HPDE6-E6E7 (cell line): Measurements from ENCODE around the gene CATSPER3.
A peak's percentile ranks its signal among the peaks of the same experiment; 100 is the strongest.

Experiments
- DNase-seq: peaks from one replicate; pipeline ENCODE4 v3.0.0; 2011; ENCODE audit warnings: missing footprints; ENCODE audit errors: extremely low spot score

Gene CATSPER3

DNA sequence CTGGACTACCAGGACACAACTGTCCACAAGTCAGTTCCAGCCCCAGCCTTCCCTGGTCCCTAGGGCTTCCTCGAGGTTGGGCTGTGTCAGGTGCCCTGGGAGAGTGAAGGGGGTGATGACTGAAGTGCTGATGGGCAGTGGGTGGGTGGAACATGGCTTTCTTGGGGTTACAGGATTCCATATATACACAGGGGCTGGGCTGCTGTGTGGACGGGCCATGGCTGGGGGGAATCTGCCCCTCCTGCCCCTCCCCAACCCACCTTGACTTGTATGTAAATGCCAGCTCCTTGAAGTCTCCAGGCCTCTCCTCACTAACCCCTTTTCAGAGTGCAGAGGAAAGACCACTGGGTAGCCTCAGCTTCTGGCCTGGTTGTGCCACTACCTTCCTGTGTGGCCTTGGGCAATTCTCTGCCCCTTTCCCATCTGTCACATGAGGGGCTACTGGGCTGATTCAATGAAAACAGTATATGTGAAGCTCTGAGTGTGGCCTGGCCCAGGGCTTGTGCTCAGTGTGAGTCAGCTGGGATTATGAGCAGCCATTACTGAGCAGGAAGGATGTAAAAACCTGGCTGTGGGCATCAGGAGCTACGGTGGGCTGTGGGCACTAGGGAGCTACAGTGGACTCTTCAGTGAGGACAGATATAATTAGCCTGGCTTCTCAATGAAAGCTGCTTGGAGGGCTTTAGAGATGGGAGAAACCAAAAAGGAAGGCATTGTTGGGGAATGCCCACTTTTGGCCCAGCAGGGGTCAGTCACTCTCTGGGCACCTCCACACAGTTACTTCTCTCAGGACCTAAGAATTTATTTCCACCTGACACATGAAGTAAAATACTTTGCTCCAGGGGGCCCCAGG, 43.0 kb downstream of the CATSPER3 start:
- no peak for DNase-seq

DNA sequence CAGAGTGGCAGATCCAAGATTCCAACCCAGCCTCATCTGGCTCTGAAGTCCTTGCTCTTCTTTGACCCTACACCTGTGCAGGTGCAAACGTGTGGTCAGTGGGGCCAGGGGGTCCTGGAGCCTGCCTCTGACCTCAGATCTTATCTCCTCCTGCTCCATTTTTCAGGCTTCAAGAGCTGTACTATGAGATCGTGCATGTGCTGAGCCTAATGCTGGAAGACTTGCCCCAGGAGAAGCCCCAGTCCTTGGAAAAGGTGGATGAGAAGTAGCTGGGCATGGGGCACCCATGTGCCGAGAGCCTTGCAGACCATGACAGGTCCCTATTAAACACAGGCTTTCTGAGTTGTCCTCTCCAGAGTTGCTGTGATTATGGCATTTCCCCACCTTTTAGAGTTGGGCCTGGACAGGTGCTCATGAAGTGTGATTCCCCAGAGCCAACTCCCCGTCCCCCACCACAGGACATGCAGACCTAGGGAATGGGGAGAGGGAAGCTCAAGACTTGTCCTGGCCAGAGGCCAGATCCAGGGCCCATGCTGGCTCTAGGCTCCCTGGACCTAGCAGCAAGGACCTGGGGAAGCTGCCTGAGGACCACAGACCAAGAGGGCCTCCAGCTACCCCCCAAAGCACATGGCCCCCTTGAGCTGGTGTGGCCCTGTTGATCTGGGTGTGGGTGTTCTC, 43.8 kb downstream of the CATSPER3 start:
- DNase-seq = no peak

DNA sequence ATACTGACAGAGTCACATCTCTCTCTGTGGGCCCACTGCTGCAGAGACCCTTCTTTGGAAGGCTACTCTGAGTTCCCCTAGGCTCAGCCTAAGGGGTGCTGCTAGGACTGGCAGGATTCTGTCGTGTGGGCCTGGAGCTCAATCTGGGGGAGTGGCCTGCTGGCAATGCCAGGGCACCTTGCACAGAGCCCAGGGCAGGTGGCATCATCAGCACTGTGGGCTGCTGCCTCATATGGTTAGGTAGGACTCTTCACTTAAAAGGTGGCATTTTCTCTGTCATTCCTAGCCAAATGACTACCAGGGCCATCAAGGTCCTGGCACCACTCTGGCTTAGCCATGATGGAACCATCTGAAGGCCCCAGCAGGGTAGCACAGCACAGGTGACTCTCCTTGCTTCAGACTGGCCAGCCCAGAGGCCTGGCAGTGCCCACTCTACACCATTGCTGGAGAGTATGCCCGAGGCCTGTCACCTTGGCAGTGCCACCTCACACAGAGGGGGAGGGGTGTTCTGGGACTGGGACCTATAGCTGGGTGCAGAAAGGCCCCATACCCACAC, 44.4 kb downstream of the CATSPER3 start:
- DNase-seq = no peak

DNA sequence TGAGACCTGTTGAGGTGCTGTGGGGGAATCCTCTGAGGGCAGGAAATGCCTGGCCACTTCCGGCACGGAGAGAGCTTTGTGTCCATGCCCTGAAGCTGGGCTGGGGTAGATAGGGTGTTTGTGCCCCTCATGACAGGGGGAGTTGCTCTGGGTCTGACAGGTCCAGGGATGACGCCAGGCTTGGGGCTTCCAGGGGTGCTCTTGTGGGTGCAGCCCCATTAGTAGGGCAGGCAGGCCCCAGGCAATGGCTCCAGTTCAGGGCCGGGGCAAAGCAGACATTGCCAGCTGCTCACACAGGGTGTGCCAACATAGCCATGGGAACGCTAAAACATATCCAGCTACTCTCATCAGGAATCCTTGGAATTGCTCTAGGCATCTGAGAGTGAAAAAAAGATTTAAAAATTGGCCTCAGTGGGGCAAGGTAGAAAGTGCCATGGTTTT, 45.3 kb downstream of the CATSPER3 start:
- no peak for DNase-seq

DNA sequence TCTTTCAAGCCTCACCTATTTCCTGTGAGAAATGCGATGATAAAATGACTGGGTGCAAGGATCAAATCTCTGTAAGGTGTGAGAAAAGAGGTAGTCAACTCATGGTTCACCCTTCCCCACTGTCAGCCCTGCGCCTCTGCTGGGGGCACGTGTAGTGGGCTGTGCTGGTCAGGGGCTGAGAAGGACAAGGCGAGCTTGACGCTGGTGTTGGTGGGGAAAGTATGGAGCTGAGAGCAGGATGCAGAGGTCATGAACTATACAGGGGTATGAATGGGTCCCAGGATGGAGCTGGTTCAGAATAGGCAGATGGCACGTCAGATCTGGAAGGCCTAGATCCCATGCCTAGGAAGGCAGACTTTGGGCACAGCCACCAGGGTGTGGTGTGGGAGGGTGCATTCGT, 45.7 kb downstream of the CATSPER3 start:
- no peak for DNase-seq

DNA sequence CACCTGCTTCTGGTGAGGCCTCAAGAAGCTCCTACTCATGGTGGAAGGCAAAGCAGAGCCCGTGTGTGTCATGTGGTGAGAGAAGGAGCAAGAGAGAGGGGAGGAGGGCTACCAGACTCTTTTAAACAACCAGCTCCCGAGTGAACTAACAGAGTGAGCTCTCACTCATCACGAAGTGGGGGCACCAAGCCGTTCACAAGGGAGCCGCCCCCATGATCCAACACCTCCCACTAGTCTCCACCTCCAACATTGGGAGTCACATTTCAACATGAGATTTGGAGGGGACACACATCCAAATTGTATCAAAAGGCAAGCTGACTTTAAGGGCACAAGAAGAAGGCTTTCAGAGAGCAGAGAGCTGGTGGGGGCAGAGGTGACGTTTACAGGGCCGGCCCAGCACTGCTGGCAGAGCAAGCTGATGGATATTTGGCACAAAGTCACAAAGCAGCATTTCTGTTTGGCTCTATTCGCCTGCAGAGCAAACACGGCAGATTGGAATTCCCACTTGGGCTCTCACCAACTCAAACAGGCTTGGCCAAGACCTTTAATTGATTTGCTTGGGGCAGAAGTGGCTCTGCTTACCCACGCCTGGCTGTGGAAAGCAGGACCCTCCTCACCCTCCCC, 46.4 kb downstream of the CATSPER3 start:
- no peak for DNase-seq

DNA sequence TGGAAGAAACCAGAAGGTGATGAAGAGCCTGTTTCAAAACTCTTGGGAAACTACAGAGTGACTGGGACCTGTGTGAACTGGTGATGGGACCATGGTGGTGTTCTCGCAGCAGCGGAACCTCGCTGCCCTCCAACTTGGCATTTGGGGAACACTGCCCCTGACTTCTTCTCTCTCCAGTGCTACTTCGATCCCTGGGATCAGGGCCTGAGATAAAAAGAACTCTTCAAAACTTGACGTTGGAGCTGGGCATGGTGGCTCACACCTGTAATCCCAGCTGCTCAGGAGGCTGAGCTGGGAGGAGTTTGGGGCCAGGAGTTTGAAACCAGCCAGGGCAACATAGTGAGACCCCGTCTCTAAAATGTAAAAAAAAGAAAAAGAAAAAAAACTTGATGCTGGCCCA, 48.2 kb downstream of the CATSPER3 start:
- no peak for DNase-seq

DNA sequence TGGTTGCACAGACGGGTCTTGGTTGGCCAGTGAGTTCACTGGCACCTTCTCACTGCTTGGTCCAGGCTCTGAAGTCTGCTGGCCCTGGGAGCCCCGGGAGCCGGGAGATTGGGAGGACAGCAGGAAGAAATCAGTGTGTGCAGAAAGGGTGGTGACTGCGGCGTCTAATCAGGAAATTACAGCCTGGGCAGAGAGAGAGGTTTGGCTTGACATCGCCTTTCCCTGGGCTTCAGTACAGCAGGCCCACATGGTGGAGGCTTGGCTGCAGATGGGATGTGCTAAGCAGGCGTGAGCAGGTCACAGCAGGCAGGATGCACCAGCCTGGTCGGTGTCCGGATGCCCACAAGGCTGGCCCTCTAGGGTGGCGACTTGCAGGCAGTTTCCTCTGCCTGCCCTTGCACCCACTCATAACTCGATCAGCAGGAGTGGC, 49.2 kb downstream of the CATSPER3 start:
- DNase-seq = no peak

DNA sequence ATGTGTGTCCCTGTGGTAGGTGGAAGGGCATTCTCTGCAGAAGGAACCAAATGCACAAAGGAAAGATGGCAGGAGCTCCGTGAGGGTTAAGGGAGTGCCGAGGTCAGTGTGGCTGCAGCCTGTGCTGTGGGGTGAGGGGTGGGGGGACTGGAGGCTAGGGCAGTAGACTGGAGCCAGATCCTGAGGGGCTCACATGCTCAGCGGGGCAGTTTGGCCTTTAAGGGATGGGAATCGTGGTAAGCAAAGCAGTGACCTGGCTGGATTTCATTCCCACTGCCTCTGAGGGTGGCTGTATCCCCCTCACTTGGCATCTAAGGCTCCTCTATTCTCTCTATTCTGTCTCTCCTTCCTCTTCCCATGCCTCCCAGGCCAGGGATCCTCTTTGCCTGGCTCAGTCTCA, 50.8 kb downstream of the CATSPER3 start:
- DNase-seq = no peak

DNA sequence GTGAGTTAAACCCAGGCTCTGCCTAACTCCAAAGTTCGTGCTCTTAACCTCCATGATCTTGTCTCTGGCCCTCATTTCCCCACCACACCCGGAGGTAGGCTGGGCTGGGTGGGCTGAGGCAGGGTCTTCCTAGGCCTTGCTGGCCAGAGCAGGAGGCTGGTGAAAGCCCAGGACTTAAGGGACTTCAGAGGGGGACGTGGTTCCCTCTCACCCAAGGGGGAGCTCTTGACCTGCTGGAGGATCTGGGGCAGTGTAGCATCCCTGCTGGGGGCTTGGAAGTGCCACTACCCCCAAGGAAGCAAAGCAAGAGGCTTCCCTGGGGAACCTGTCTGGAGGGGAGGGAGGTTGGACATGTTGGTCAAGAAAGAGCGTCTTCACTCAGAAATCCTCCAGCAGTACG, 51.6 kb downstream of the CATSPER3 start:
- no peak for DNase-seq

DNA sequence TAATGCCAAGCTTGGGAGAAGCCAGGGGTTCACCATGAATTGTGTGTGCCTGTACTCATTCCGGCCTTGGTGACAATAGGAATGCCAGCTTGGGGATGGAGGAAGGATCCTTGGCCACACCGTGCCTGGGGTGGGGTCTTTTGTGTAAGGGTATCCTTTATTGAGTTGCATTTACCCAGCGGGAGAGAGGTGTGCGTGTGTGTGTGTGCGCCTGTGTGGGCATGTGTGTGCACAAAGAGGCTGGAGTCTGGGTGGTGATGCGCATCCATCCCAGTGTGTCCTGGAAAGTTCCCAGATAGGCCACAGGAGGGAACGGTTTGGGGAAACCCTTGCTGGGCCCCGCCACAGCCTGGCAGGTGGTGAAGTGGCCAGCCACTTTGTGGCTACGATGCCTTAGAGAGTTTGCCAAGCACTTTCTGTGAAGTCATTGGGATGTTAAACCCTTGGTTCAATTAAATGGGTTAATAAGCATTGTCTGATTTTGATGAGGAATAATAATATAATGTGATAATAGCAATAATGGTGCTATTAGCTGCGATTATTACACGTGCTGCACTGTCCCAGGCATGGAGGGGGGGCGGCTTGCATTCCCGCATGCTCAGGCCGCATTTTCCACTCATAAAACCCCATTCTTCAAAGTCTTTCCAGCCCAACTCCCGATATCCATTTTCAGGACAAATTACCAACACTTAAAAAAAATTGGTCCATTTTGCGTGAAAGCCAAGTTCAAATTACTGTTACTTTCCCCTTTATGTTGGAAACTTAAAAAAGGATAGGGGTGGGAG, 52.6 kb downstream of the CATSPER3 start:
- no peak for DNase-seq

DNA sequence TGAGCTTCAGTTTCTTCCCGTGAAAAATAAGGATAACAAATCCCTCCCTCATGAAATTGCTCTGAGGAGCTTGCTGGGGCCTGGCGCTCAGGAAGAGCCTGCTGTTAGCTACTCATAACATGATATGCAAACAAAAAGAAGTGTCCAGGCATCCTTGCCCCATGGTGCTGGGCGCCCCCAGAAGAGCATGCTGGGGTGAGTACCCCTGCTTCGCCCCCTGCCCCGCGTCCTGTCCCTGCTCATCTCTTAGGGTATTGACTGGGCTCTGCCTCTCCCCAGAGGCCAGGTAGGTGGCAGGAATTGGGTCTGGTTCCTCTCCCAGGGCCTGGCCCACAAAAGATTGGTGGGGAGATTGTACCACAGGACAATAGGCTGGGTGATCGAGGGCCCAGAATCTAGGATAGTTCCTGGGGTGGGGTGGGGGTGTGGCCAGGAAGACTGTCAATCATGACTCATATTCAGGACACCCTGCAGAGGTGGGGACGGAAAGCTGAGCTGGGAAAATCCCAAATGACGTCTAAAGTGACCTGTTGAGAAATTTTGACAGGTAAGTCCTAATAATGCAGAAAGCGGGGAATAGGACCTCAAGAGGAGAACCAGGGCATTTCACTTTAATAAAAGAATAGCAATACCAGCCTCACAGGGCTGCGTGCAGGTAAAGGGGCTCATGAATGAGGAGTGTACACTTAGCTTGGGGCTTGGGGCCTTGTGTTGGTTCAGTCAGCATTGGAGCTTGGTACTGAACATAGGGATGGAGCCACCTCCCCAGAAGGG, 57.4 kb downstream of the CATSPER3 start:
- DNase-seq = peak; percentile 95

DNA sequence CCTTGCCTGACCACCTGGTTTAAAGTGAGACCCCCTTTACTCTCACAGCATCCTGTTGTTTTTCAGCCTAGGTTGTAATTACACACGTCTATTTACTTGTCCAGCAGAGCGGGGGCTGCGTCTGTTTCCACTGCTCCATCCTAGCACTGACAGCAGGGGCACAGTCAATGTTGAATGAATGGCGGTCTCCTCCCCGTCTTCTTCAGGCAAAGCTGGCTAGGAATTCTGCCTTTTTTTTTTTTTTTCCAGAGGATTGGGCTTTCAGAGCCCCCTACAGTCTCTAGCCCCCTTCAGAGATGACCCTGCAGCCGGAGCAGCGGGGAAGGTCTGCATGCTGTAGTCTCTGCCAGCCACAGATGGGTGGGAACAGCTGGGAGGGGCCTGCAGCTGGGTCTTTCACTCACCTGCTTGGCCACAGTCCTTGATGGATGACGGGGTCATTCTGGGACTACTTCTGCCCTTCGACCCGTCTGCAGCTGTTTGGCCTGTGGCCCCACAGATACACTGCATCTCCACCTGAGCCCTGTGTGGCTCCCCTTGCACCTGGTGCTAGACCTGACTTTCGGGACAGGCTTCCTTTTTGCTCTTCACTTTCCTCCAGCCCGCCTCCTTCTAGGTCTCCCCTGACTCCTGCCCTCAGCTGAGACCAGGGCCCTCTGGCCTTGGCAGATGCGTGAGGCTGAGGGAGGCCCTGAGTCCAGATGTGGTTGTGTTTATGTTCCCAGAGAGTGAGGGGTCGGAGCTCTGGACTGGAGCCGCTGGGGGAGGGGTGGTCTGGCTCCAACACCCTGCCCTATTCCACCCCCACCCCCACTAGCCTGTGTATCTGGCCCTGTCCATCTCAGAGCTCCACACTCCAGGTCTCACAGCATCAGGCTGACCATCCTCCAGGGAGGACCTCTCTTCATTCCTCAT, 58.3 kb downstream of the CATSPER3 start:
- DNase-seq = no peak

DNA sequence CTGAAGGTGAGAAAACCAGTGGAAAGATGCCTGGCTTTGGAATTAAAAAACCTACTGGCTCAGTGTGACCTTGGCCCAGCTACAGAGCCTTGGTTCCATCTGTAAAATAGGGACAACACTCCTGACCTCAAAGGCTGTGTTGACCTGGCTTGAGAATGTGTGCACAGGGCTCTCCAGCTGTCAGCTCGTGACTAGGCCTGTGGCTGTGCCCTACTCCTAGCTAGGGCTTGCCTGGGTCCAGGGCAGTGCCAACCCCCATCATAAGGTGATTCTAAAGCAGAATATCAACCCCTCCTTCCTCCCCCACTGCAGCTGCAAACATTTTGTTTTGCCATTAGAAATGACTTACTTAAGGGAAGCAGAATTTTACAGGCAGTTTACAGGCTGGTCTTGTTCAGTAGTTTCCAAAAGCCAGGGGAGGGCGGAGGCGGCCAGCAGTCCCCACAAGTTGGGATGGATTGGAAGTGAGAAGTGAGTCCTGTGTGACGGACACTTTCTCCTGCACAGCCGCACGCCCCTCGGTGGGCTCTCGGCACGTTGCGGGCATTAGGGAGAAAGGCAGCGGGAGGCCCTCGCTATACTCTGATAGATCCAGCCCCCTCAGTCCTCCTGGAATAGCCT, 59.0 kb downstream of the CATSPER3 start:
- DNase-seq = no peak

DNA sequence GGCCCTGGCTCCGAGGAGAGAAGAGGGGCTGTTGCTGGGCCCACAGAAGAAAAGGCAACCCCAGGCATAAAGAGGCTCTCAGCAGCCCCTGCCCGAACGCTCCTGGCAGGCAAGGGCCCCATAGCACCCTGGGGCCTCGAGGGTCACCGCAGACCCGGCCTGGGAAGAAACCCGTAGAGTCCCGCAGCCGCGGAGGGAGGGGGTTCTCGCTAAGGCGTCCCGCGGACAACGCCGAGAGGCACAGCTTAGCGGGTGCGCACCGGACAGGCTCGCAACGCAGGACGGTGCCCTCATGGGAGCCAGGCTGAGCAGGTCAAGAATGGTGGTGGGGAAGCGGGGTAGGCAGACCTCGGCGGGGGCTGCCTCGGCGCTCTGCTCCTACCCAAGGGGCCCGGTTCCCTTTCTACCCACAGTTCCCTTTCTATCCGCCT, 59.6 kb downstream of the CATSPER3 start:
- no peak for DNase-seq

DNA sequence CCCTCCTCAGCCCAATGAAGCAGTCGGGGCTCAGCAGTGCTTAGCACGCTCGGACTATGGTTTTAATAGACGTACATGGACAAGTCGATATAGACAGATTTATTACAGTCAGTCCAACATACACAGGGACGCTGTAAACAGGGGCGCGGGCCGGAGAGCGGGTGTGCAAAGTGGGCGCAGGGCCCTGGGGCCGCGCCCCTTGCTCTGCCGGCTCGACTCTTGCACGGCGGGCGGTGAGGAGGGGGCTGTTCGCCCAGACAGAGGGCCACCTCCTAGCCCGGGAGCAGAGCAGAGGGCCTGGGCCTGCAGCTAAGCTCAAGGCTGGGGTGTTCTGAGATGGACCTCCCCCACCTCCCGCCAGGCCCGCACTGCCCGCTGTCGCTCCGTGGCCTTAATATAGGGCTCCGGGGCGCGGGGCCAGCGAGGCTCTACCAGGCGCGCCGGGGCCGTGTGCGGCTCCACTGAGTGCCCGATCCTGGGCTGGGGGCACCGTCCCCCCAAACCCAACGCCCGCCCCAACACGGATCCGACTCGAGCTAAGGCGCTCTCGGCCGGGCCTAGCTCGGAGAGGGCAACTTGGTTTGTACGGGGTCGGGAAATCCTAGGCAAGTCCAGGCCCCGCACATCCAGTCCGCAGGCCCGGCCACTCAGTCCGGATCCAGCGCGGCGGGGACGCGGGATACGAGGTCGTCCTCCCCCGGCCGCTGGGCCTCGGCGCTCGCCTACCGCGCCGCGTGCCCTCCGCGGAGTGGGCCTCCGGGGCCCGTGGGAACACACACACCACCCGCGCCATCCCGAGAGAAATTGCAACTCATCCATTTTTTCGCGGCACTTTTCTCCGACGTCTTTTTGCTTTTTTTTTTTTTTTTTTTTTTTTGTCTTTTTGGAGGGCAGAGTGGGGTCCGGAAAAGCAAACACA, 60.2 kb downstream of the CATSPER3 start:
- DNase-seq = no peak

DNA sequence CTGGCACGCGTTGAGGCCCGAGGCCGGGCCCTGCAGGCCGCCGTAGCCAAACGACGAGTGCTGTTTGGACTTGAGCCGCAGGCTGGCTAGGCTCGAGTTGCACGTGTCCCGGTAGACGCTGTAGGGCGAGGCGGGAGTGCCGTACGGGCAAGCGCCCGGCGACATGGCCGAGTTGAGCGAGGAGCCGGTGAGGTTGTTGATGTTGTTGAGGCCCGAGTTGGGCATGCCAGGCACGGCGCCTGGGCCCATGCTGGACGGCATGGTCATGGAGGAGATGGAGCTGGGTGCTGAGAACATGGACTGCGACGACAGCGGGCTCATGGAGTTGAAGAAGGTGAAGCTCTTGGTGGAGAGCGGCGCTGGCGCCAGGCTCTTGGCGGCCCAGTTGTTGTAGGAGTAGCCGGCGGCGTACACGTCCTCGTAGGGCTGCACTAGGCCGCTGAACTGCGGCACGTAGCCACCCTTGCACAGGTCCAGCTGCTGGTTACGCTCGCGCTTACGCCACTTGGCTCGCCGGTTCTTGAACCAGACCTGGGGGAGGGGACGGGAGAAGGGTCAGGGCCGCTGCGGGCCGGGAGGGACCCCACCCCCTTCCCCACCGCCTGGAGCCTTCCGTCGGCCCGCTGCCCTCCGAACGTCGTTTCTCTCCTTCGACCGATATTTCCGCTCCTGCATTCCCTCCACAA, 61.2 kb downstream of the CATSPER3 start:
- DNase-seq = no peak
